ENCODE data around the gene TSPEAR. TPM values are rescaled to one million over a fixed set of nuclear protein-coding genes. Genes with fewer than 3 reads are reported as not detected.

TSPEAR gene
- polyA plus RNA-seq, 4 donors = 0.55 to 1.1 (median 0.80) TPM

Other genes with a start within 250 kb of the TSPEAR start
- not detected for gene KRTAP10-1, start 171.4 kb downstream of the TSPEAR start, polyA plus RNA-seq (ENCODE audit: insufficient read length in 4 of 4)
- gene KRTAP10-2, start 160.1 kb downstream of the TSPEAR start, polyA plus RNA-seq (ENCODE audit: insufficient read length in 4 of 4) = not detected
- not detected for gene KRTAP10-3, start 152.8 kb downstream of the TSPEAR start, polyA plus RNA-seq (ENCODE audit: insufficient read length in 4 of 4)
- gene KRTAP10-4, start 137.8 kb downstream of the TSPEAR start, polyA plus RNA-seq (ENCODE audit: insufficient read length in 4 of 4) = not detected
- not detected for gene KRTAP10-5, start 131.0 kb downstream of the TSPEAR start, polyA plus RNA-seq (ENCODE audit: insufficient read length in 4 of 4)
- gene KRTAP10-6, start 119.1 kb downstream of the TSPEAR start, polyA plus RNA-seq (ENCODE audit: insufficient read length in 4 of 4) = not detected
- gene KRTAP10-7, start 111.0 kb downstream of the TSPEAR start, polyA plus RNA-seq (ENCODE audit: insufficient read length in 4 of 4) = not detected
- not detected for gene KRTAP10-8, start 99.5 kb downstream of the TSPEAR start, polyA plus RNA-seq (ENCODE audit: insufficient read length in 4 of 4)
- gene KRTAP10-9, start 84.5 kb downstream of the TSPEAR start, polyA plus RNA-seq (ENCODE audit: insufficient read length in 4 of 4) = not detected
- not detected for gene KRTAP10-10, start 74.2 kb downstream of the TSPEAR start, polyA plus RNA-seq (ENCODE audit: insufficient read length in 4 of 4)
- not detected for gene KRTAP10-11, start 65.2 kb downstream of the TSPEAR start, polyA plus RNA-seq (ENCODE audit: insufficient read length in 4 of 4)
- not detected for gene KRTAP12-4, start 56.9 kb downstream of the TSPEAR start, polyA plus RNA-seq (ENCODE audit: insufficient read length in 4 of 4)
- not detected for gene KRTAP12-3, start 53.6 kb downstream of the TSPEAR start, polyA plus RNA-seq (ENCODE audit: insufficient read length in 4 of 4)
- not detected for gene KRTAP12-2, start 44.6 kb downstream of the TSPEAR start, polyA plus RNA-seq (ENCODE audit: insufficient read length in 4 of 4)
- gene KRTAP12-1, start 29.4 kb downstream of the TSPEAR start, polyA plus RNA-seq (ENCODE audit: insufficient read length in 4 of 4) = not detected
- gene KRTAP10-12, start 14.4 kb downstream of the TSPEAR start, polyA plus RNA-seq (ENCODE audit: insufficient read length in 4 of 4) = not detected
- gene UBE2G2, start 90.2 kb upstream of the TSPEAR start, polyA plus RNA-seq (ENCODE audit: insufficient read length in 4 of 4) = 100 to 1,000 TPM in 2 of 4 donors, 10 to 100 TPM in 2; 66.0 to 141 (median 107) TPM
- 100 to 1,000 TPM in 3 of 4 donors, 10 to 100 TPM in 1; 99.6 to 121 (median 113) TPM for gene SUMO3, start 106.5 kb upstream of the TSPEAR start, polyA plus RNA-seq (ENCODE audit: insufficient read length in 4 of 4)
- 100 to 1,000 TPM; 260 to 303 (median 301) TPM for gene PTTG1IP, start 162.1 kb upstream of the TSPEAR start, polyA plus RNA-seq (ENCODE audit: insufficient read length in 4 of 4)
- 10 to 100 TPM in 3 of 4 donors, 1 to 10 TPM in 1; 9.2 to 21.6 (median 12.1) TPM for gene ITGB2, start 209.3 kb upstream of the TSPEAR start, polyA plus RNA-seq (ENCODE audit: insufficient read length in 4 of 4)
- 10 to 100 TPM; 14.4 to 28.3 (median 22.8) TPM for gene SLX9, start 228.5 kb upstream of the TSPEAR start, polyA plus RNA-seq (ENCODE audit: insufficient read length in 4 of 4)

Data from left renal cortex interstitium (tissue), 4 donors.